ENCODE measurements around the gene PDPK1. TPM values are rescaled to one million over a fixed set of nuclear protein-coding genes. Genes with fewer than 3 reads are reported as not detected.

Gene PDPK1
- total RNA-seq, 4 donors from 2014 or later = 22.2 to 34.5 (median 25.6) TPM

GRCh38 chr16:2507665-2508064, 30.2 kb upstream of the PDPK1 start:
- DNase-seq (ENCODE audit: low spot score) = no peak
- ATAC-seq (ENCODE audit: low FRiP score) = no peak
- no peak for TF ChIP-seq CTCF (IDR thresholded peaks at IDR 0.05)

- no peak for TF ChIP-seq CTCF (IDR thresholded peaks at IDR 0.05)
- ATAC-seq (ENCODE audit: low FRiP score) (no peak), DNase-seq (ENCODE audit: low spot score) (no peak)
Observed at GRCh38 chr16:2508722-2509400, 29.0 kb upstream of the PDPK1 start.

GRCh38 chr16:2511128-2511800, 26.6 kb upstream of the PDPK1 start:
- TF ChIP-seq CTCF (IDR thresholded peaks at IDR 0.05) = no peak
- DNase-seq (ENCODE audit: low spot score) (peak; percentile 92), ATAC-seq (ENCODE audit: low FRiP score) (peak; percentile 44)

GRCh38 chr16:2511996-2512734, 25.7 kb upstream of the PDPK1 start:
- DNase-seq (ENCODE audit: low spot score) = no peak
- no peak for TF ChIP-seq CTCF (IDR thresholded peaks at IDR 0.05)
- ATAC-seq (ENCODE audit: low FRiP score) = no peak

- TF ChIP-seq CTCF (IDR thresholded peaks at IDR 0.05) = no peak
- ATAC-seq (ENCODE audit: low FRiP score) (no peak), DNase-seq (ENCODE audit: low spot score) (no peak)
Observed at GRCh38 chr16:2512735-2513404, 25.0 kb upstream of the PDPK1 start.

GRCh38 chr16:2513405-2514332, 24.2 kb upstream of the PDPK1 start, which contains the start of gene ATP6V0C:
ATP6V0C (plus strand) TSS chr16:2513952; CDS start chr16:2514104, 152 bp downstream.
- DNase-seq (ENCODE audit: low spot score) (peak; percentile 81), ATAC-seq (ENCODE audit: low FRiP score) (peak; percentile 82)
- TF ChIP-seq CTCF (IDR thresholded peaks at IDR 0.05) = no peak

Data from omental fat pad (tissue), 4 donors.